Motor neuron (in vitro differentiated cells): Measurements from ENCODE around the gene AP2B1. TPM values are rescaled to one million over a fixed set of nuclear protein-coding genes. Genes with fewer than 3 reads are reported as not detected.
A peak's percentile ranks its signal among the peaks of the same experiment; 100 is the strongest.
"Not testable (repeated sequence)": the region's sequence is repeated elsewhere in the genome, so short reads cannot be mapped to it uniquely, and the experiment has no call there.

Experiments used
- ATAC-seq, 8 experiments: fragments of 200-7000 bp; cut with Tn5 transposase; replicated peaks in 6 of 8; 2 replicates each; pipeline ENCODE4 v1.8.0; 2021; ENCODE audit warnings: mild to moderate bottlenecking in 8 of 8, moderate library complexity in 8 of 8
- H3K27ac ChIP-seq, 2 donors: fragments of 250-450 bp; sonication (Bioruptor Pico); 2 replicates each; pipeline ENCODE4 v1.9.0; 2021; ENCODE audit warnings: antibody characterized with exemption in 2 of 2, mild to moderate bottlenecking in 2 of 2, moderate library complexity in 1 of 2
- H3K4me1 ChIP-seq, 2 donors: fragments of 250-450 bp; sonication (Bioruptor Pico); replicated peaks in 1 of 2; 2 replicates each; pipeline ENCODE4 v1.6.1; 2021; ENCODE audit warnings: antibody characterized with exemption in 2 of 2, mild to moderate bottlenecking in 2 of 2, moderate library complexity in 1 of 2
- H3K4me3 ChIP-seq, 5 donors: fragments of 250-450 bp; sonication (Bioruptor Pico); 2 replicates each; pipeline ENCODE4 v1.9.0; 2021; ENCODE audit warnings: antibody characterized with exemption in 5 of 5, mild to moderate bottlenecking in 5 of 5, moderate library complexity in 4 of 5
- WGBS, 10 experiments: fragments of 450-650 bp; shearing (Covaris generic); methylation state at CpG; one replicate each; pipeline ENCODE4 v1.0.0; 2022; 5-methylcytosine and 5-hydroxymethylcytosine counted together
- in situ Hi-C, 9 experiments: fragments of 400-800 bp; cut with MboI; loops; one replicate each; pipeline ENCODE4 v1.15.0; 2021; ENCODE audit warnings: low sequenced_read_pairs in 9 of 9, low pct_unique_long_range_greater_than_20kb in 2 of 9; ENCODE audit not compliant: unreplicated experiment in 9 of 9
- total RNA-seq, 8 experiments: library from RNA; unstranded; fragments of 300-600 nt; gene quantifications; 2 replicates each; pipeline versions ENCODE4 v1.2.3 to v1.2.4, GENCODE V29; 2022

Gene AP2B1
- total RNA-seq, 8 experiments from 2014 or later, result 63.8 to 204 (median 126) TPM

- WGBS, 10 experiments, result 0 to 30% (median 4%) methylated on average over 2 to 10 of the region's 11 CpGs; no CpG with 5 or more reads in 1 of the 10 experiments
- ATAC-seq, result no peak
- H3K4me1 ChIP-seq, result peaks cover 8 to 16% of the 10 kb centered on the region in 2 donors
- in situ Hi-C loops, result no loop called here
- peak overlapping the region; percentile 58 to 78 (median 64) for H3K4me3 ChIP-seq
- H3K27ac ChIP-seq, result peak overlapping the region; percentile 88 to 89
Observed at GRCh38 chr17:35578929-35579432, 8.1 kb upstream of the AP2B1 start.

GRCh38 chr17:35584061-35584460, 3.1 kb upstream of the AP2B1 start:
- in situ Hi-C loops, result no loop called here
- 20 to 83% (median 67%) methylated on average over 1 of the region's 1 CpG; no CpG with 5 or more reads in 6 of the 10 experiments for WGBS, 10 experiments
- Histone ChIP-seq H3K4me1 (peaks cover 0 to 20% of the 10 kb centered on the region in 2 donors), H3K27ac (no peak overlapping the region), H3K4me3 (no peak overlapping the region)
- no peak for ATAC-seq

GRCh38 chr17:35586569-35587073, 501 bp upstream of the AP2B1 start:
- peak overlapping the region; percentile 87 to 96 for H3K27ac ChIP-seq
- peaks cover 6 to 31% of the 10 kb centered on the region in 2 donors for H3K4me1 ChIP-seq
- in situ Hi-C loops, result no loop called here
- 16 to 100% (median 31%) methylated on average over 1 to 7 of the region's 7 CpGs; no CpG with 5 or more reads in 1 of the 10 experiments for WGBS, 10 experiments
- ATAC-seq, result peak; percentile 1 to 29 (median 7)
- H3K4me3 ChIP-seq, result peak overlapping the region; percentile 52 to 98 (median 80)

- Histone ChIP-seq H3K4me3 (peak overlapping the region; percentile 52 to 98 (median 80)), H3K27ac (peak overlapping the region in 1 of 2 donors; percentile 96), H3K4me1 (peaks cover 6 to 31% of the 10 kb centered on the region in 2 donors)
- ATAC-seq, result no peak
- WGBS, 10 experiments, result 10 to 86% (median 59%) methylated on average over 3 to 12 of the region's 12 CpGs
- in situ Hi-C loops, result no loop called here
Observed at GRCh38 chr17:35588196-35588920, 1.2 kb downstream of the AP2B1 start.

GRCh38 chr17:35596072-35596471, 8.9 kb downstream of the AP2B1 start:
- in situ Hi-C loops, result no loop called here
- 80 to 100% (median 87%) methylated on average over 1 to 4 of the region's 4 CpGs; no CpG with 5 or more reads in 1 of the 10 experiments for WGBS, 10 experiments
- no peak for ATAC-seq
- Histone ChIP-seq H3K4me1 (no peaks in the 10 kb centered on the region), H3K27ac (no peak overlapping the region), H3K4me3 (no peak overlapping the region)

GRCh38 chr17:35596530-35597233, 9.6 kb downstream of the AP2B1 start:
- ATAC-seq, result peak in 1 of 8 experiments; percentile 18
- Histone ChIP-seq H3K27ac (no peak overlapping the region), H3K4me3 (no peak overlapping the region), H3K4me1 (no peaks in the 10 kb centered on the region)
- 60 to 100% (median 96%) methylated on average over 1 to 17 of the region's 54 CpGs; no CpG with 5 or more reads in 2 of the 10 experiments for WGBS, 10 experiments
- in situ Hi-C loops, result no loop called here

- H3K4me1 ChIP-seq, result no peaks in the 10 kb centered on the region
- 60 to 96% (median 84%) methylated on average over 1 to 5 of the region's 5 CpGs for WGBS, 10 experiments
- ATAC-seq, result no peak
- in situ Hi-C loops, result no loop called here
- H3K27ac ChIP-seq, result no peak overlapping the region
- no peak overlapping the region for H3K4me3 ChIP-seq
Observed at GRCh38 chr17:35597604-35598003, 10.5 kb downstream of the AP2B1 start.

- ATAC-seq, result no peak
- H3K4me3 ChIP-seq, result no peak overlapping the region
- H3K4me1 ChIP-seq, result no peaks in the 10 kb centered on the region
- 82 to 100% (median 100%) methylated on average over 1 to 7 of the region's 7 CpGs; no CpG with 5 or more reads in 1 of the 10 experiments for WGBS, 10 experiments
- in situ Hi-C loops, result loop anchor here in 3 of 9 experiments (25.0 kb wide), 1 partner anchor 134 kb away; the partner anchor contains the start of gene RASL10B (in 3 of the 3)
- H3K27ac ChIP-seq, result no peak overlapping the region
Observed at GRCh38 chr17:35603674-35604073, 16.6 kb downstream of the AP2B1 start.

GRCh38 chr17:35605678-35606077, 18.6 kb downstream of the AP2B1 start:
- WGBS, 10 experiments, result 0 to 100% (median 90%) methylated on average over 1 to 2 of the region's 2 CpGs; no CpG with 5 or more reads in 1 of the 10 experiments
- Histone ChIP-seq H3K4me1 (no peaks in the 10 kb centered on the region), H3K4me3 (no peak overlapping the region), H3K27ac (no peak overlapping the region)
- in situ Hi-C loops, result loop anchor here in 3 of 9 experiments (25.0 kb wide), 1 partner anchor 132 kb away; the partner anchor contains the start of gene RASL10B (in 3 of the 3)
- ATAC-seq, result peak in 3 of 8 experiments; percentile 59 to 98 (median 97)

- 40 to 100% (median 88%) methylated on average over 1 to 3 of the region's 3 CpGs; no CpG with 5 or more reads in 1 of the 10 experiments for WGBS, 10 experiments
Observed at GRCh38 chr17:35607239-35607847, 20.2 kb downstream of the AP2B1 start.

GRCh38 chr17:35609831-35610230, 22.7 kb downstream of the AP2B1 start:
- in situ Hi-C loops, result loop anchor here in 3 of 9 experiments (25.0 kb wide), 1 partner anchor 127 kb away; the partner anchor contains the start of gene RASL10B (in 3 of the 3)
- no peaks in the 10 kb centered on the region for H3K4me1 ChIP-seq
- ATAC-seq, result no peak
- H3K4me3 ChIP-seq, result no peak overlapping the region
- WGBS, 10 experiments, result 76 to 100% (median 100%) methylated on average over 1 to 4 of the region's 4 CpGs; no CpG with 5 or more reads in 1 of the 10 experiments
- H3K27ac ChIP-seq, result no peak overlapping the region

More at GRCh38 chr17:35607239-35607847, 20.2 kb downstream of the AP2B1 start:
- ATAC-seq, result no peak
- Histone ChIP-seq H3K27ac (no peak overlapping the region), H3K4me3 (no peak overlapping the region), H3K4me1 (no peaks in the 10 kb centered on the region)
- in situ Hi-C loops, result loop anchor here in 3 of 9 experiments (25.0 kb wide), 1 partner anchor 130 kb away; the partner anchor contains the start of gene RASL10B (in 3 of the 3)

- in situ Hi-C loops, result loop anchor here in 3 of 9 experiments (25.0 kb wide), 1 partner anchor 127 kb away; the partner anchor contains the start of gene RASL10B (in 3 of the 3)
- not testable (repeated sequence) for ATAC-seq, H3K4me1 ChIP-seq, H3K27ac ChIP-seq, H3K4me3 ChIP-seq
- WGBS, 10 experiments, result 80 to 100% (median 93%) methylated on average over 2 to 11 of the region's 12 CpGs; no CpG with 5 or more reads in 3 of the 10 experiments
Observed at GRCh38 chr17:35610746-35611145, 23.6 kb downstream of the AP2B1 start.
